Gastroesophageal sphincter (tissue), 3 donors: Measurements from ENCODE around the gene OXNAD1.

ENCODE experiments used
- CTCF ChIP-seq, 4 experiments: fragments of 200-600 bp in 2 of 4; fragments of 450-650 bp in 2 of 4; sonication (generic) in 1 of 4; IDR thresholded peaks; one replicate each; pipeline ENCODE4 v1.5.1; 2017 to 2019; ENCODE audit warnings: antibody characterized with exemption in 4 of 4, mild to moderate bottlenecking in 2 of 4, moderate library complexity in 2 of 4
- EP300 ChIP-seq: sonication (generic); formaldehyde crosslinking; IDR thresholded peaks from one replicate; pipeline ENCODE4 v1.6.1; 2017; ENCODE audit warnings: antibody characterized with exemption, mild to moderate bottlenecking
- POLR2A ChIP-seq, 2 donors: fragments of 450-650 bp; IDR thresholded peaks; one replicate each; pipeline ENCODE4 v1.6.1; 2017; ENCODE audit warnings: antibody characterized with exemption in 2 of 2, mild to moderate bottlenecking in 2 of 2, moderate library complexity in 1 of 2

- no peak for TF ChIP-seq POLR2A (IDR thresholded peaks at IDR 0.05)
- TF ChIP-seq CTCF (IDR thresholded peaks at IDR 0.05): no peak
- TF ChIP-seq EP300: no peak
These were observed 89.3 kb downstream of the OXNAD1 start for GRCh38 chr3:16354291-16354690.
